ENCODE data around the gene NXPH3.

Gene NXPH3

GRCh38 chr17:49616601-49617131, 41.0 kb downstream of the NXPH3 start:
- Histone ChIP-seq H2AFZ (ENCODE audit: low read depth, low read length) (no peak overlapping the region), H3K27ac (ENCODE audit: low read length) (no peak overlapping the region), H3K4me1 (ENCODE audit: insufficient read depth, low read length) (no peaks in the 10 kb centered on the region), H3K27me3 (ENCODE audit: insufficient read depth, low read length, poor library complexity) (no peaks in the 10 kb centered on the region), H3K9ac (ENCODE audit: low read depth, low read length) (no peak overlapping the region), H3K4me3 (ENCODE audit: low read depth in 1 of 2, low read length in 2 of 2) (no peak overlapping the region), H4K20me1 (ENCODE audit: insufficient read depth, low read length) (peaks cover 4% of the 10 kb centered on the region; the same call in 1 of the 2 replicates), H3K79me2 (ENCODE audit: insufficient read depth, low read length) (0 out of 2 replicates have a peak, but pooled peaks cover 2% of the 10 kb centered on the region), H3K36me3 (ENCODE audit: insufficient read depth, low read length) (peaks cover 83% of the 10 kb centered on the region), H3K9me3 (ENCODE audit: insufficient read depth, low read length, severe bottlenecking) (no peaks in the 10 kb centered on the region), H3K4me2 (ENCODE audit: insufficient read depth, low read length) (no peak overlapping the region)
- no peak for DNase-seq
- TF ChIP-seq EZH2 (IDR thresholded peaks at IDR 0.05; ENCODE audit: borderline replicate concordance, low read depth, low read length, severe bottlenecking) (no peak), CTCF (IDR thresholded peaks at IDR 0.05; ENCODE audit: borderline replicate concordance, extremely low read depth, low read length, poor library complexity, severe bottlenecking) (no peak)
- ATAC-seq (ENCODE audit: insufficient read depth, low read depth): no peak

- Histone ChIP-seq H3K36me3 (ENCODE audit: insufficient read depth, low read length) (peaks cover 83% of the 10 kb centered on the region), H3K27ac (ENCODE audit: low read length) (no peak overlapping the region), H3K4me1 (ENCODE audit: insufficient read depth, low read length) (no peaks in the 10 kb centered on the region), H3K4me2 (ENCODE audit: insufficient read depth, low read length) (no peak overlapping the region), H3K4me3 (ENCODE audit: low read depth in 1 of 2, low read length in 2 of 2) (no peak overlapping the region), H3K9ac (ENCODE audit: low read depth, low read length) (no peak overlapping the region), H3K9me3 (ENCODE audit: insufficient read depth, low read length, severe bottlenecking) (no peaks in the 10 kb centered on the region), H2AFZ (ENCODE audit: low read depth, low read length) (no peak overlapping the region), H4K20me1 (ENCODE audit: insufficient read depth, low read length) (peaks cover 4% of the 10 kb centered on the region; the same call in 1 of the 2 replicates), H3K27me3 (ENCODE audit: insufficient read depth, low read length, poor library complexity) (no peaks in the 10 kb centered on the region), H3K79me2 (ENCODE audit: insufficient read depth, low read length) (0 out of 2 replicates have a peak, but pooled peaks cover 2% of the 10 kb centered on the region)
- no peak for TF ChIP-seq CTCF (IDR thresholded peaks at IDR 0.05; ENCODE audit: borderline replicate concordance, extremely low read depth, low read length, poor library complexity, severe bottlenecking)
- TF ChIP-seq EZH2 (IDR thresholded peaks at IDR 0.05; ENCODE audit: borderline replicate concordance, low read depth, low read length, severe bottlenecking): no peak
- DNase-seq (no peak), ATAC-seq (ENCODE audit: insufficient read depth, low read depth) (no peak)
Measured at GRCh38 chr17:49618028-49618611, 42.4 kb downstream of the NXPH3 start.

GRCh38 chr17:49621420-49621819, 45.7 kb downstream of the NXPH3 start:
- ATAC-seq (ENCODE audit: insufficient read depth, low read depth): no peak
- Histone ChIP-seq H3K27ac (ENCODE audit: low read length) (no peak overlapping the region), H3K4me3 (ENCODE audit: low read depth in 1 of 2, low read length in 2 of 2) (no peak overlapping the region), H3K27me3 (ENCODE audit: insufficient read depth, low read length, poor library complexity) (no peaks in the 10 kb centered on the region), H3K9ac (ENCODE audit: low read depth, low read length) (no peak overlapping the region), H3K79me2 (ENCODE audit: insufficient read depth, low read length) (peaks cover 25% of the 10 kb centered on the region), H3K4me1 (ENCODE audit: insufficient read depth, low read length) (no peaks in the 10 kb centered on the region), H2AFZ (ENCODE audit: low read depth, low read length) (no peak overlapping the region), H4K20me1 (ENCODE audit: insufficient read depth, low read length) (peaks cover 10% of the 10 kb centered on the region), H3K4me2 (ENCODE audit: insufficient read depth, low read length) (no peak overlapping the region), H3K36me3 (ENCODE audit: insufficient read depth, low read length) (peaks cover 60% of the 10 kb centered on the region), H3K9me3 (ENCODE audit: insufficient read depth, low read length, severe bottlenecking) (no peaks in the 10 kb centered on the region)
- no peak for DNase-seq
- no peak for TF ChIP-seq CTCF (IDR thresholded peaks at IDR 0.05; ENCODE audit: borderline replicate concordance, extremely low read depth, low read length, poor library complexity, severe bottlenecking)
- TF ChIP-seq EZH2 (IDR thresholded peaks at IDR 0.05; ENCODE audit: borderline replicate concordance, low read depth, low read length, severe bottlenecking): no peak

Measured in DND-41 (cell line).